OCI-LY7 (cell line): ENCODE data around the gene MSANTD1. TPM values are rescaled to one million over a fixed set of nuclear protein-coding genes. Genes with fewer than 3 reads are reported as not detected.

ENCODE experiments used
- BruUV-seq: library from RNA; stranded (reverse); fragments of 400-500 nt; replicated peaks from 2 replicates; lab custom pipeline; 2021; lab: Mats Ljungman, UMichigan
- CTCF ChIA-PET: fragments of 300-600 bp; sonication (Branson Sonifier 250); formaldehyde crosslinking; loops from one replicate; lab custom pipeline; 2022; ENCODE audit warnings: antibody characterized with exemption; ENCODE audit not compliant: unreplicated experiment; lab: Charles Lee
- POLR2A ChIA-PET: fragments of 300-600 bp; sonication (Branson Sonifier 250); formaldehyde crosslinking; loops from one replicate; lab custom pipeline; 2022; ENCODE audit warnings: antibody characterized with exemption; lab: Charles Lee
- DNase-seq: peaks from one replicate; pipeline ENCODE4 v3.0.0-alpha.2; 2015; ENCODE audit warnings: low spot score
- H2AFZ ChIP-seq: fragments of 200-600 bp; sonication (generic), shearing (Covaris generic); 2 replicates; pipeline ENCODE4 v1.6.1; 2014; ENCODE audit warnings: mild to moderate bottlenecking, antibody characterized with exemption, low read length, moderate library complexity
- H3K27ac ChIP-seq: fragments of 200-600 bp; sonication (generic); 2 replicates; pipeline ENCODE4 v1.5.1; 2014; ENCODE audit warnings: mixed run types, low read depth, mild to moderate bottlenecking, moderate library complexity, low read length, inconsistent platforms; ENCODE audit not compliant: poor library complexity, severe bottlenecking
- H3K36me3 ChIP-seq: fragments of 200-600 bp; sonication (generic); 2 replicates; pipeline ENCODE4 v1.6.1; 2014; ENCODE audit warnings: mild to moderate bottlenecking, antibody characterized with exemption, low read length, moderate library complexity, mixed read lengths; ENCODE audit not compliant: insufficient read depth
- H3K4me1 ChIP-seq: fragments of 200-600 bp; sonication (generic); 2 replicates; pipeline ENCODE4 v1.5.1; 2014; ENCODE audit warnings: mild to moderate bottlenecking, low read length; ENCODE audit not compliant: insufficient read depth, poor library complexity, severe bottlenecking
- H3K4me2 ChIP-seq: fragments of 200-600 bp; sonication (generic); 2 replicates; pipeline ENCODE4 v1.6.1; 2014; ENCODE audit warnings: mild to moderate bottlenecking, low read length
- H3K4me3 ChIP-seq: fragments of 200-600 bp; sonication (generic); 2 replicates; pipeline ENCODE4 v1.5.1; 2014; ENCODE audit warnings: mild to moderate bottlenecking, low read depth, low read length; ENCODE audit not compliant: poor library complexity, severe bottlenecking
- H3K79me2 ChIP-seq: fragments of 200-600 bp; sonication (generic); 2 replicates; pipeline ENCODE4 v1.6.1; 2016; ENCODE audit warnings: low read depth, mild to moderate bottlenecking, low read length, moderate library complexity, mixed read lengths; ENCODE audit not compliant: insufficient read depth
- H3K9me2 ChIP-seq: fragments of 200-600 bp; sonication (generic); 2 replicates; pipeline ENCODE4 v1.6.1; 2016; ENCODE audit warnings: mild to moderate bottlenecking, low read length, mixed read lengths; ENCODE audit not compliant: insufficient read depth
- H3K9me3 ChIP-seq: fragments of 200-600 bp; sonication (generic); 2 replicates; pipeline ENCODE4 v1.6.1; 2014; ENCODE audit warnings: mild to moderate bottlenecking, mixed run types, low read length, mixed read lengths
- H4K20me1 ChIP-seq: fragments of 200-600 bp; sonication (generic); 2 replicates; pipeline ENCODE4 v1.6.1; 2014; ENCODE audit warnings: mild to moderate bottlenecking, antibody characterized with exemption, low read length, moderate library complexity, mixed read lengths; ENCODE audit not compliant: insufficient read depth
- EZH2phosphoT487 ChIP-seq: fragments of 200-600 bp; sonication (generic); IDR thresholded peaks from 2 replicates; pipeline ENCODE4 v1.6.1; 2018; ENCODE audit warnings: low read depth, borderline replicate concordance, mild to moderate bottlenecking, mixed run types, antibody characterized with exemption, low read length, moderate library complexity, mixed read lengths
- intact Hi-C: fragments of 100-400 bp; cut with micrococcal nuclease; formaldehyde crosslinking; loops from one replicate; pipeline ENCODE4 v1.10.0; 2022; ENCODE audit not compliant: unreplicated experiment
- total RNA-seq, 2 experiments: library from RNA; depleted of rRNA in 1 of 2; stranded (reverse); fragments of >200 nt in 1 of 2; shearing (Covaris generic) in 1 of 2; gene quantifications; 2 replicates each; pipeline ENCODE4 v1.2.3, GENCODE V29; 2014 to 2022
- TF ChIP-seq, protein P1 (sequence below): fragments of 200-600 bp; sonication (generic); conservative IDR thresholded peaks from 2 replicates; pipeline ENCODE4 v1.5.1; 2014; ENCODE audit warnings: mild to moderate bottlenecking, antibody characterized with exemption, low read length, moderate library complexity, mixed read lengths

The MSANTD1 gene
- total RNA-seq, 2 experiments from 2014 or later, result 0.13 to 1.0 TPM

DNA sequence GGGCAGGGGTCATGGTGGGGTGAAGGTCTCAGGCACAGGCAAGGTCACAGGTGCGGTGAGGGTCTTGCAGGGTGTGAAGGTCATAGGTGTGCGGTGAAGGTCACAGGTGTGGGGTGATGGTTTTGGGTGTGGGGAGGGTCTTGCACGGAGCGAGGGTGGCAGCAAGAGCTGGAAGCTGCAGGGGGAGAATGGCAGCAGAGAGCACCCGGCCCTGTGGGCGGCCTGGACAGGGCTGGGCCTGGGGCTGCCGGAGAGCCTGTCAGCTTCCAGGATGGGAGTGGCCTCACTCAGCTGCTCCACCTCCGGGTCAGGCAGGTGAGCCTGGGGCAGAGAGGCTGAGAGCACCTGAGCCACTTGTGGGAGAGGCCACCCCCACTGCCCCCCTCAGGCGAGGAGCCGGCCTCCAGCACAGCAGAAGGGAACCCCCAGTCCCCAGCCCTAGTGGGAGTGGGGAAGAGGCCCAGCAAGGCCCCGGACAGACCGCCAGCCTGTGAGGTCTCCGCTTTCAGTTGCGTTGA lies 1.5 kb downstream of the MSANTD1 start:
- Histone ChIP-seq H4K20me1 (no peaks in the 10 kb centered on the region), H3K4me2 (no peak overlapping the region), H3K27ac (no peak overlapping the region), H3K4me3 (no peak overlapping the region), H3K4me1 (no peaks in the 10 kb centered on the region), H3K9me3 (no peaks in the 10 kb centered on the region), H3K9me2 (no peaks in the 10 kb centered on the region), H3K36me3 (no peaks in the 10 kb centered on the region), H3K79me2 (no peaks in the 10 kb centered on the region), H2AFZ (no peak overlapping the region)
- ChIA-PET CTCF (no interaction called here), POLR2A (no interaction called here)
- intact Hi-C loops, result no loop called here
- TF ChIP-seq EZH2phosphoT487, result no peak
- TF ChIP-seq, protein P1, sequence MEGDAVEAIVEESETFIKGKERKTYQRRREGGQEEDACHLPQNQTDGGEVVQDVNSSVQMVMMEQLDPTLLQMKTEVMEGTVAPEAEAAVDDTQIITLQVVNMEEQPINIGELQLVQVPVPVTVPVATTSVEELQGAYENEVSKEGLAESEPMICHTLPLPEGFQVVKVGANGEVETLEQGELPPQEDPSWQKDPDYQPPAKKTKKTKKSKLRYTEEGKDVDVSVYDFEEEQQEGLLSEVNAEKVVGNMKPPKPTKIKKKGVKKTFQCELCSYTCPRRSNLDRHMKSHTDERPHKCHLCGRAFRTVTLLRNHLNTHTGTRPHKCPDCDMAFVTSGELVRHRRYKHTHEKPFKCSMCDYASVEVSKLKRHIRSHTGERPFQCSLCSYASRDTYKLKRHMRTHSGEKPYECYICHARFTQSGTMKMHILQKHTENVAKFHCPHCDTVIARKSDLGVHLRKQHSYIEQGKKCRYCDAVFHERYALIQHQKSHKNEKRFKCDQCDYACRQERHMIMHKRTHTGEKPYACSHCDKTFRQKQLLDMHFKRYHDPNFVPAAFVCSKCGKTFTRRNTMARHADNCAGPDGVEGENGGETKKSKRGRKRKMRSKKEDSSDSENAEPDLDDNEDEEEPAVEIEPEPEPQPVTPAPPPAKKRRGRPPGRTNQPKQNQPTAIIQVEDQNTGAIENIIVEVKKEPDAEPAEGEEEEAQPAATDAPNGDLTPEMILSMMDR, result no peak
- BruUV-seq, result no TSS peak
- DNase-seq, result no peak

DNA sequence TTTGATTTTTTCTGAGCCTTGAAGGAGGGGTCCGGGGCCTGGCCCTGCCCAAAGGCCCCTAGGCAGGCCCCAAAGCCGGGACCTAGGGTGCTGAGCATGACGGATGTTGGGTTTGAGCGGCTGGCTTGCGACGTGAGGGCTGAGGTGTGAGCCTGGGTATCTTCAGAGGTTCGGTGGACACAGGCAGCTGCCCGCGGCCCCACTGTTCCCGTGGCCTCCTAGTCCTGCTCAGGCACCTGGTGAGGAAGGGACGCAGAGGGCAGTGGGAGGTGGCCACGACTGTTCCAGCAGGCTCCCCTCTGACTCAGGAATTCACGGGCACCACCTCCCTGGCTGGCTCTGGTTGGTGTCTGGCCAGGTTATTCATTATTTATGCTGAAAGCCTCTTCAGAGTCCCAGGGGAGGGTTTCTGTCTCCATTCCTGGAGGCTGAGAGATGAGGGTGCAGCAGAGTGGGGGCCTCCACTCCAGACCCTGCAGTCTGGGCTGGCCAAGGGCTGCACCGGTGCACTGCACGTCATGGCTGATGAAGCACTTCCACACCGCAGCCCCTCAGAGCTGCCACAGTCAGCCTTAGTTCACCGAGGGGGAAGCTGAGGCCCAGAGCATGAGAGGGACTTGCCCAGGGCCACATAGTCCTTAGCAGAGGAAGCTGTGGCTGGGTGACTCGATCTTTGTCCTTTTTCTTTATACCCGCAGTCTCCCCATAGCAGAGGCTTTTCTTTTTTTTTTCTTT lies 2.2 kb downstream of the MSANTD1 start:
- TF ChIP-seq EZH2phosphoT487, result no peak
- TF ChIP-seq, protein P1, result no peak
- Histone ChIP-seq H3K27ac (no peak overlapping the region), H3K9me3 (no peaks in the 10 kb centered on the region), H3K4me2 (no peak overlapping the region), H3K9me2 (no peaks in the 10 kb centered on the region), H3K4me3 (no peak overlapping the region), H3K36me3 (no peaks in the 10 kb centered on the region), H4K20me1 (no peaks in the 10 kb centered on the region), H2AFZ (no peak overlapping the region), H3K4me1 (no peaks in the 10 kb centered on the region), H3K79me2 (no peaks in the 10 kb centered on the region)
- BruUV-seq, result no TSS peak
- no peak for DNase-seq
- CTCF ChIA-PET, result no interaction called here
- intact Hi-C loops, result no loop called here
- POLR2A ChIA-PET, result no interaction called here
